Esophagus muscularis mucosa (tissue), 3 donors: ENCODE measurements around the gene SOD1.

Experiments
- CTCF ChIP-seq, 3 experiments: fragments of 200-600 bp in 2 of 3; fragments of 450-650 bp in 1 of 3; sonication (generic) in 2 of 3; IDR thresholded peaks; one replicate each; pipeline ENCODE4 v1.5.1; 2017 to 2019; ENCODE audit warnings: antibody characterized with exemption in 3 of 3, mild to moderate bottlenecking in 2 of 3, moderate library complexity in 1 of 3
- EP300 ChIP-seq: sonication (generic); formaldehyde crosslinking; IDR thresholded peaks from one replicate; pipeline ENCODE4 v1.6.1; 2017; ENCODE audit warnings: antibody characterized with exemption

- TF ChIP-seq CTCF (IDR thresholded peaks at IDR 0.05) (no peak), EP300 (no peak)
Measured at GRCh38 chr21:31716106-31716505, 56.6 kb downstream of the SOD1 start.
